Smooth muscle cell (in vitro differentiated cells): Measurements from ENCODE around the gene SPOCK1. TPM values are rescaled to one million over a fixed set of nuclear protein-coding genes. Genes with fewer than 3 reads are reported as not detected.

Experiments used
- DNase-seq: peaks from one replicate; lab custom pipeline; 2025; ENCODE audit not compliant: unreplicated experiment; lab: John Stamatoyannopoulos, UW
- H2AFZ ChIP-seq: fragments of 200-600 bp; sonication (generic); 2 replicates; pipeline ENCODE4 v1.6.0; 2016; ENCODE audit warnings: antibody characterized with exemption, low read depth, mild to moderate bottlenecking
- H3F3A ChIP-seq: fragments of 200-600 bp; sonication (generic); 2 replicates; pipeline ENCODE4 v1.6.0; 2017; ENCODE audit warnings: antibody characterized with exemption, low read depth
- H3K27ac ChIP-seq: fragments of 200-600 bp; sonication (generic); 2 replicates; pipeline ENCODE4 v1.5.1; 2016; ENCODE audit warnings: low read depth, mild to moderate bottlenecking
- H3K27me3 ChIP-seq: fragments of 200-600 bp; sonication (generic); 2 replicates; pipeline ENCODE4 v1.6.1; 2016; ENCODE audit warnings: low read depth, mild to moderate bottlenecking
- H3K36me3 ChIP-seq: fragments of 200-600 bp; sonication (generic); 2 replicates; pipeline ENCODE4 v1.5.1; 2016; ENCODE audit warnings: low read depth
- H3K4me1 ChIP-seq: fragments of 200-600 bp; sonication (generic); 2 replicates; pipeline ENCODE4 v1.5.1; 2016; ENCODE audit warnings: low read depth
- H3K4me2 ChIP-seq: fragments of 200-600 bp; sonication (generic); 2 replicates; pipeline ENCODE4 v1.6.0; 2016; ENCODE audit warnings: mild to moderate bottlenecking
- H3K4me3 ChIP-seq: fragments of 200-600 bp; sonication (generic); 2 replicates; pipeline ENCODE4 v1.5.1; 2016; ENCODE audit warnings: mild to moderate bottlenecking
- H3K79me2 ChIP-seq: fragments of 200-600 bp; sonication (generic); 2 replicates; pipeline ENCODE4 v1.6.0; 2016; ENCODE audit warnings: low read depth, mild to moderate bottlenecking
- H3K9ac ChIP-seq: fragments of 200-600 bp; sonication (generic); 2 replicates; pipeline ENCODE4 v1.6.0; 2016; ENCODE audit warnings: low read depth
- H3K9me3 ChIP-seq: fragments of 200-600 bp; sonication (generic); replicated peaks from 2 replicates; pipeline ENCODE4 v1.5.1; 2016; ENCODE audit warnings: low read depth
- H4K20me1 ChIP-seq: fragments of 200-600 bp; sonication (generic); 2 replicates; pipeline ENCODE4 v1.6.0; 2016; ENCODE audit warnings: low read depth
- WGBS: methylation state at CpG from one replicate; pipeline ENCODE4 v1.1.7; 2016; ENCODE audit warnings: low lambda C conversion rate; 5-methylcytosine and 5-hydroxymethylcytosine counted together
- polyA plus RNA-seq: library from polyadenylated mRNA; unstranded; fragments of >200 nt; fragmentation: Nextera tagmentation; extraction: Ambion mirVana; gene quantifications from 2 replicates; pipeline ENCODE4 v1.2.1, GENCODE V29; 2016
- total RNA-seq: library from RNA; depleted of rRNA; stranded (reverse); fragments of >200 nt; gene quantifications from 2 replicates; pipeline ENCODE4 v1.2.3, GENCODE V29; 2014
- TF ChIP-seq, protein P1 (sequence below): fragments of 200-600 bp; sonication (generic); IDR thresholded peaks from 2 replicates; pipeline ENCODE4 v1.5.1; 2017; ENCODE audit warnings: borderline replicate concordance, mild to moderate bottlenecking, antibody characterized with exemption; ENCODE audit not compliant: insufficient read depth, poor library complexity, severe bottlenecking

The SPOCK1 gene
- total and polyA plus RNA-seq, 2 experiments from 2014 or later, result 56.2 to 80.0 TPM

DNA sequence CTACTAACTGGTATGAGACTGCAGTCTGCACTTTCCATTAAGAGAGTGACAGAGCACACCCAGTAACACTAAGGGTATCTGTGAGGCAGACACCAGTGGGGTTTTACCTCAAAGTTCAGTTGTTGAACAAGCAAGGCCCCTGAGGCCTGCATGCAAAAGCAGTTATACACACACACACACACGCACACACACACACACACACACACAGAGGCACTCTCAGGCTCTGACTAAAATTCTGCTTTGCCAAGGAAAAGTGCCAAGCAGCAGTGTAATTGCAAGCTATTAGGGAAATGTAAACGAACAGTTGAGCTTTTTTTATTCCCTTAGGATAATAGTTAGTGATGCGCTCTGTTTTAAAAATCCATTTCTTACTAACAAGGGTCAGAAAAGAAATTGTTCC is 377.1 kb downstream of the SPOCK1 start:
- Histone ChIP-seq H2AFZ (no peak overlapping the region), H4K20me1 (no peaks in the 10 kb centered on the region), H3K4me1 (no peaks in the 10 kb centered on the region), H3K9me3 (no peaks in the 10 kb centered on the region), H3K79me2 (no peaks in the 10 kb centered on the region), H3F3A (no peaks in the 10 kb centered on the region), H3K36me3 (no peaks in the 10 kb centered on the region), H3K4me2 (no peak overlapping the region), H3K27me3 (no peaks in the 10 kb centered on the region), H3K27ac (no peak overlapping the region), H3K4me3 (no peak overlapping the region), H3K9ac (no peak overlapping the region)
- no peak for DNase-seq
- TF ChIP-seq, protein P1, sequence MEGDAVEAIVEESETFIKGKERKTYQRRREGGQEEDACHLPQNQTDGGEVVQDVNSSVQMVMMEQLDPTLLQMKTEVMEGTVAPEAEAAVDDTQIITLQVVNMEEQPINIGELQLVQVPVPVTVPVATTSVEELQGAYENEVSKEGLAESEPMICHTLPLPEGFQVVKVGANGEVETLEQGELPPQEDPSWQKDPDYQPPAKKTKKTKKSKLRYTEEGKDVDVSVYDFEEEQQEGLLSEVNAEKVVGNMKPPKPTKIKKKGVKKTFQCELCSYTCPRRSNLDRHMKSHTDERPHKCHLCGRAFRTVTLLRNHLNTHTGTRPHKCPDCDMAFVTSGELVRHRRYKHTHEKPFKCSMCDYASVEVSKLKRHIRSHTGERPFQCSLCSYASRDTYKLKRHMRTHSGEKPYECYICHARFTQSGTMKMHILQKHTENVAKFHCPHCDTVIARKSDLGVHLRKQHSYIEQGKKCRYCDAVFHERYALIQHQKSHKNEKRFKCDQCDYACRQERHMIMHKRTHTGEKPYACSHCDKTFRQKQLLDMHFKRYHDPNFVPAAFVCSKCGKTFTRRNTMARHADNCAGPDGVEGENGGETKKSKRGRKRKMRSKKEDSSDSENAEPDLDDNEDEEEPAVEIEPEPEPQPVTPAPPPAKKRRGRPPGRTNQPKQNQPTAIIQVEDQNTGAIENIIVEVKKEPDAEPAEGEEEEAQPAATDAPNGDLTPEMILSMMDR, result no peak
- WGBS, result 56% methylated on average over 3 of the region's 3 CpGs

DNA sequence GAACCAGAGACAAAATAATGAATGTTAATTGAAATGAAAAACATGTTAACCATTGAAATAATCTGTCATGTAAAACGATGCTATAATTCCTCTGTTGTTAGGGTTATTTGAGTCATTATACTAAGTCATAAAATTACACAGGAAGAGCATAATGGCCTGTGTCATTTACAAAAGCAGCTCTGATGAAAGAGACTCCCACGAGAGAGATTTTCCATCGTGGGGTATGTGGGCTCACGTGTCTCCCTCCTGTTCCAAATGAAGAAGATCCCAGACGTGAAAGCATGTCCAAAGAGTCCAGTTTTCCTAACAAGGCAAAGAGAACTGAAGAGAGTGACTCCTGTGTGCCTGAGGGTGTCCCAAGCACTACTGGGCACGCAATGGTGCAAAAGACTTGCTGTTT is 379.8 kb downstream of the SPOCK1 start:
- no peak overlapping the region for H2AFZ ChIP-seq
- no peaks in the 10 kb centered on the region for H3K79me2 ChIP-seq
- H3K36me3 ChIP-seq, result no peaks in the 10 kb centered on the region
- WGBS, result 34% methylated on average over 6 of the region's 6 CpGs
- DNase-seq, result no peak
- H3K27ac ChIP-seq, result no peak overlapping the region
- no peak overlapping the region for H3K9ac ChIP-seq
- no peaks in the 10 kb centered on the region for H3K27me3 ChIP-seq
- H4K20me1 ChIP-seq, result no peaks in the 10 kb centered on the region
- TF ChIP-seq, protein P1, result no peak
- no peaks in the 10 kb centered on the region for H3K9me3 ChIP-seq
- H3K4me3 ChIP-seq, result no peak overlapping the region
- H3K4me1 ChIP-seq, result peaks cover 7% of the 10 kb centered on the region
- H3K4me2 ChIP-seq, result no peak overlapping the region
- no peaks in the 10 kb centered on the region for H3F3A ChIP-seq

DNA sequence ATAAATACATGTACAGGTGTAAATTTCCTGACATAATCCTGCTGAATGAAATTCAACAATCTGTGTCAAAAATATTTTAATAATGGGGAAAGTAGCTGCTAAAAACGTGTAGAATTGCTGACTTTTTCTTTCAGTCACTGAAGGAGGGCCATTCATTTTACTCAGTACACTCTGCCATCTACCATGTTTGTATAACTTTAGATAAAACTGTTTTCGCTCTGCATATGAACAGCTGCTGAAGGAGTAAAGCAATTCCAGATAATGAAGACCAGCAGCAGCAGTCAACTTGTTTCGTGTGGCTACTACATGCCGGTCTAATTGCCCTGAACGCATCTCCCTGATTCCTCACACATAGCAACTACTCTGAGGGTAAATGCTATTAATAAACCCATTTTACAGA is 380.5 kb downstream of the SPOCK1 start:
- TF ChIP-seq, protein P1, result no peak
- no peak overlapping the region for H3K4me3 ChIP-seq
- no peak overlapping the region for H3K4me2 ChIP-seq
- H2AFZ ChIP-seq, result no peak overlapping the region
- no peaks in the 10 kb centered on the region for H3K79me2 ChIP-seq
- no peaks in the 10 kb centered on the region for H4K20me1 ChIP-seq
- H3K9me3 ChIP-seq, result no peaks in the 10 kb centered on the region
- DNase-seq, result no peak
- H3K9ac ChIP-seq, result no peak overlapping the region
- no peaks in the 10 kb centered on the region for H3K36me3 ChIP-seq
- no peak overlapping the region for H3K27ac ChIP-seq
- no peaks in the 10 kb centered on the region for H3F3A ChIP-seq
- 73% methylated on average over 5 of the region's 5 CpGs for WGBS
- H3K4me1 ChIP-seq, result peaks cover 8% of the 10 kb centered on the region
- no peaks in the 10 kb centered on the region for H3K27me3 ChIP-seq

DNA sequence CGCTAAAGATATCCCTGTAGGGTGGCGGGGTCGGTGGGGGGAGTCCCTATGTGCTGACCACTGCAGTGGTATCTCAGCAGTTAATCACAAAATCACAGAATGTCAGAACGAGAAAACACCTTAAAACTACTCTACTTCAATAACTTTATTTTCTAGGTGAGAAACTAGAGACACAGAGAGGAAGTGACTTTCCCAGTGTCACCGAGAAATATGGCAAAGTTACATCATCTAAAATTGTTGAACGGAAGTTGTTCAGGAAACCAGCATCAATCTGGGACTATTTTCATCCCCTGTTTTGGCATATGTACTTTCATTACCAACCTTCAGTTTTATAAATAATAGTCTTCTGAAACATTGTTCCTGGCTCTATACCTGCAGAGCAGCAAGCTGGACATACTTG is 384.0 kb downstream of the SPOCK1 start:
- Histone ChIP-seq H3K9ac (no peak overlapping the region), H3K36me3 (no peaks in the 10 kb centered on the region), H2AFZ (no peak overlapping the region), H3K79me2 (no peaks in the 10 kb centered on the region), H3K4me3 (no peak overlapping the region), H3F3A (no peaks in the 10 kb centered on the region), H3K9me3 (no peaks in the 10 kb centered on the region), H3K4me2 (peak overlapping the region; percentile 47), H3K27ac (peak overlapping the region; percentile 84), H3K27me3 (no peaks in the 10 kb centered on the region), H3K4me1 (peaks cover 8% of the 10 kb centered on the region), H4K20me1 (no peaks in the 10 kb centered on the region)
- 66% methylated on average over 6 of the region's 6 CpGs for WGBS
- DNase-seq, result no peak
- TF ChIP-seq, protein P1, result no peak
